Mucosa of descending colon (tissue), 3 donors: ENCODE data around the gene NPAS2. TPM values are rescaled to one million over a fixed set of nuclear protein-coding genes. Genes with fewer than 3 reads are reported as not detected.
A peak's percentile ranks its signal among the peaks of the same experiment; 100 is the strongest.

Experiments used
- ATAC-seq: fragments of 200-7000 bp; cut with Tn5 transposase; one replicate; pipeline ENCODE4 v1.9.1; 2020; ENCODE audit warnings: mild to moderate bottlenecking, moderate library complexity
- DNase-seq, 3 donors: peaks; one replicate each; pipeline ENCODE4 v3.0.0-alpha.2; 2020
- H3K36me3 ChIP-seq: fragments of 200-600 bp; one replicate; pipeline ENCODE4 v1.8.0; 2021; ENCODE audit warnings: low read depth, mild to moderate bottlenecking
- H3K4me1 ChIP-seq: fragments of 200-600 bp; one replicate; pipeline ENCODE4 v1.8.0; 2021; ENCODE audit warnings: low read depth, mild to moderate bottlenecking
- H3K4me3 ChIP-seq: fragments of 200-600 bp; one replicate; pipeline ENCODE4 v1.8.0; 2021; ENCODE audit warnings: mild to moderate bottlenecking
- H3K9me3 ChIP-seq: fragments of 200-600 bp; one replicate; pipeline ENCODE4 v1.8.0; 2021; ENCODE audit warnings: mild to moderate bottlenecking
- intact Hi-C, 2 donors: fragments of 100-400 bp; cut with DNase I in 1 of 2; cut with micrococcal nuclease in 1 of 2; formaldehyde crosslinking; loops; one replicate each; pipeline versions ENCODE4 v1.11.0 to v1.11.1; 2022; cut with DNase I, micrococcal nuclease
- long read RNA-seq, 2 donors: library from polyadenylated mRNA; unstranded; transcript quantifications; one replicate each; pipeline ENCODE4 v2.0.0, GENCODE V29; 2019 to 2021
- total RNA-seq, 3 donors: library from RNA; stranded (reverse); fragmentation: NEBNext Ultra II Directional in 2 of 3; extraction: Animal tissue kit (Norgen Biotek cat#: 25700) in 2 of 3; gene quantifications; one replicate each; pipeline versions ENCODE4 v1.2.1 to v1.2.4, GENCODE V29; 2021 to 2023
- TF ChIP-seq, protein P1 (sequence below): fragments of 200-600 bp; IDR thresholded peaks from one replicate; pipeline ENCODE4 v1.8.0; 2022; ENCODE audit warnings: antibody characterized with exemption, mild to moderate bottlenecking
- donor health status: DM: no; HTN: no; CAD: no; lungs with moderate emphysema.
- donor health status: DM: no; HTN: no; CAD: no.
- donor health status: DM: no; HTN: yes; CAD: no.

Gene NPAS2, protein sequence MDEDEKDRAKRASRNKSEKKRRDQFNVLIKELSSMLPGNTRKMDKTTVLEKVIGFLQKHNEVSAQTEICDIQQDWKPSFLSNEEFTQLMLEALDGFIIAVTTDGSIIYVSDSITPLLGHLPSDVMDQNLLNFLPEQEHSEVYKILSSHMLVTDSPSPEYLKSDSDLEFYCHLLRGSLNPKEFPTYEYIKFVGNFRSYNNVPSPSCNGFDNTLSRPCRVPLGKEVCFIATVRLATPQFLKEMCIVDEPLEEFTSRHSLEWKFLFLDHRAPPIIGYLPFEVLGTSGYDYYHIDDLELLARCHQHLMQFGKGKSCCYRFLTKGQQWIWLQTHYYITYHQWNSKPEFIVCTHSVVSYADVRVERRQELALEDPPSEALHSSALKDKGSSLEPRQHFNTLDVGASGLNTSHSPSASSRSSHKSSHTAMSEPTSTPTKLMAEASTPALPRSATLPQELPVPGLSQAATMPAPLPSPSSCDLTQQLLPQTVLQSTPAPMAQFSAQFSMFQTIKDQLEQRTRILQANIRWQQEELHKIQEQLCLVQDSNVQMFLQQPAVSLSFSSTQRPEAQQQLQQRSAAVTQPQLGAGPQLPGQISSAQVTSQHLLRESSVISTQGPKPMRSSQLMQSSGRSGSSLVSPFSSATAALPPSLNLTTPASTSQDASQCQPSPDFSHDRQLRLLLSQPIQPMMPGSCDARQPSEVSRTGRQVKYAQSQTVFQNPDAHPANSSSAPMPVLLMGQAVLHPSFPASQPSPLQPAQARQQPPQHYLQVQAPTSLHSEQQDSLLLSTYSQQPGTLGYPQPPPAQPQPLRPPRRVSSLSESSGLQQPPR
- 10 to 100 TPM; 42.5 to 53.1 (median 46.5) TPM for total RNA-seq
- long read RNA-seq, donor 1, full-length matches to known transcripts: 2 of 35 reads
- long read RNA-seq, donor 1, partial matches to known transcripts: 10 of 35 reads
- long read RNA-seq, donor 1, other reads (novel, unspliced or antisense): 23 of 35 reads
- long read RNA-seq, donor 2, partial matches to known transcripts: 1 of 5 reads
- long read RNA-seq, donor 2, other reads (novel, unspliced or antisense): 3 of 5 reads

DNA sequence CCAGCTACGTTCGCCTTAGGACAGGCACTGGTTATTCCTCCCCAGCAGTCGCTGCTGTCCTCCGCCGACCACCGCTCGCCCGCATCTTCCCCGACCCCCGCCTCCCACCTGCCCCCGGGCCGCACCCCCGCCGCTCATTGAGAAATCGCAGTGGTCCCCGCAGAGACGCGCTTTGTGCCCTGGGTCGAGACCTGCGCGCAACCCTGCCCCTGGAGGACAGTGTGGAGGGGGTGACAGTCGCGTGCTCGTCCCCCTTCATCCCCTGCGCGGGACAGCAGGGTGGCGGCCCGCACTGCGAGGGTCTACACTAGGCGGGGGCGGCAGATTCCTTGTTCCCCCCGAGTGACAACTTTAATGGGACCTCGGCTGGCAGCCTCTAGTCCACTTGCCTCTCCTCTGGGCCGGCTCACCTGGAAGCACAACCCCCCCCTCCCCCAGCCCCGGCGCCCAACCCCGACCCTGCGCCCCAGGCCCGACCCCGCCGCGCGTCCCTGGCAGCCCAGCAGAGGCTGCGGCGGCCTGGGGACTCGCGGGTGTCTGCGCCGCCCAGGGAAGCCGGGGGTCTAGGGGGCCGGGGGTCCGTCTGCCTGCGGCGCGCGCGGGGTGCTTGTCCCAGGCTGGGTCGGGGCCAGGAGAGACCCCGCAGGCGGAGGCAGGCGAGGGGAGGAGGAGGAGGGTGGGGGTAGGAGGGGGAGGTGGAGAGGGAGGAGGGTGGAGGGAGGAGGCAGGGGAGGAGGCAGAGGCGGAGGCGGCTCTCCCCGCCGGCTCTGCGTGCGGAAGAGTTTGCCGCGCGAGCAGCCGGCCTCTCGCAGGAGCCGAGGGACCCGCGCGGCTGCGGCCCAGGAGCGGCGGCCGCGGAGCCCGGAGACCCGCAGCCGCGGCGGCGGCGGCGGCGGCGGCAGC, at the start of gene NPAS2:
TSS of gene NPAS2 (plus strand) at position 770 of the 903 bp plus-strand sequence. CDS start 84,616 bp downstream, outside the sequence.
- Histone ChIP-seq H3K4me1 (peaks cover 8% of the 10 kb centered on the region), H3K36me3 (no peaks in the 10 kb centered on the region), H3K4me3 (peak within 1 kb of the TSS; percentile 68), H3K9me3 (no peaks in the 10 kb centered on the region)
- TF ChIP-seq, protein P1, sequence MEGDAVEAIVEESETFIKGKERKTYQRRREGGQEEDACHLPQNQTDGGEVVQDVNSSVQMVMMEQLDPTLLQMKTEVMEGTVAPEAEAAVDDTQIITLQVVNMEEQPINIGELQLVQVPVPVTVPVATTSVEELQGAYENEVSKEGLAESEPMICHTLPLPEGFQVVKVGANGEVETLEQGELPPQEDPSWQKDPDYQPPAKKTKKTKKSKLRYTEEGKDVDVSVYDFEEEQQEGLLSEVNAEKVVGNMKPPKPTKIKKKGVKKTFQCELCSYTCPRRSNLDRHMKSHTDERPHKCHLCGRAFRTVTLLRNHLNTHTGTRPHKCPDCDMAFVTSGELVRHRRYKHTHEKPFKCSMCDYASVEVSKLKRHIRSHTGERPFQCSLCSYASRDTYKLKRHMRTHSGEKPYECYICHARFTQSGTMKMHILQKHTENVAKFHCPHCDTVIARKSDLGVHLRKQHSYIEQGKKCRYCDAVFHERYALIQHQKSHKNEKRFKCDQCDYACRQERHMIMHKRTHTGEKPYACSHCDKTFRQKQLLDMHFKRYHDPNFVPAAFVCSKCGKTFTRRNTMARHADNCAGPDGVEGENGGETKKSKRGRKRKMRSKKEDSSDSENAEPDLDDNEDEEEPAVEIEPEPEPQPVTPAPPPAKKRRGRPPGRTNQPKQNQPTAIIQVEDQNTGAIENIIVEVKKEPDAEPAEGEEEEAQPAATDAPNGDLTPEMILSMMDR: no peak
- ATAC-seq: peak; percentile 77
- DNase-seq: peak; percentile 57 to 74 (median 69)
- intact Hi-C loops: no loop called here

DNA sequence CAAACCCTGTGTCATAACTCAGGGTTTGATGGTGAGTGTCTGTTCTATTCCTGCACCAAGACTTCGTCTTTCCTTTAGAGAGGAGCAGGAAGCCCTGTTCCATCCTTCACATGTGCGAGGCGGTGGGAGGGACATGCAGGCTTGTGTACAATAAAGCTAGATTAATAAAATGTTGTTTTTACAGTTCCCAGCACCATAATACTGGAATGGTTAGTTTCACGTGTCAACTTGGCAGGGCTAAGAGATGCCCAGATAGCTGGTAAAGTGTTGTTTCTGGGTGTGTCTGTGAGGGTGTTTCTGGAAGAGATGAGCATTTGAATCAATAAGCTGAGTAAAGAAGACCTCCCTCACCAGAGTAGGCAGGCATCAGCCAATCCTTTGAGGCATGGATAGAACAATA, 48.8 kb upstream of the NPAS2 start:
- H3K4me1 ChIP-seq: peaks cover 5% of the 10 kb centered on the region
- H3K9me3 ChIP-seq: no peaks in the 10 kb centered on the region
- intact Hi-C loops: no loop called here
- ATAC-seq: no peak
- TF ChIP-seq, protein P1: no peak
- no peak overlapping the region for H3K4me3 ChIP-seq
- H3K36me3 ChIP-seq: no peaks in the 10 kb centered on the region
- DNase-seq: no peak

DNA sequence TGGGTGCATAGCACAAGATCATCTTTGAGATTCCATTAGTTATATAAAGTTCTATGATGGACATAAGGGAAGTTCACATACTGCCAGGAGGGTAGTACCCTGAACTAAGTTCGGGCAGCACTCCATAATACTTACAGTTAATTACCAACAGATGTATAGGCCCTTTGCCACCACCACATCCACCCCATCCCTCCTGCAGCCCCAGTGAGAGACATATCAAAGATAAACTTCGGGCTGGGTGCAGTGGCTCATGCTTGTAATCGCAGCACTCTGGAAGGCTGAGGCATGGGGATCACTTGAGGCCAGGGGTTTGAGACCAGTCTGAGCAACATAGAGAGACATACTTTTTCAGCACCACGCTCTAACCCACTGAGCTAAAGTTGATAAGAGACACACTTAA, 46.4 kb upstream of the NPAS2 start:
- intact Hi-C loops: no loop called here
- Histone ChIP-seq H3K4me1 (no peaks in the 10 kb centered on the region), H3K9me3 (no peaks in the 10 kb centered on the region), H3K4me3 (no peak overlapping the region), H3K36me3 (no peaks in the 10 kb centered on the region)
- DNase-seq (no peak), ATAC-seq (no peak)
- TF ChIP-seq, protein P1: no peak

DNA sequence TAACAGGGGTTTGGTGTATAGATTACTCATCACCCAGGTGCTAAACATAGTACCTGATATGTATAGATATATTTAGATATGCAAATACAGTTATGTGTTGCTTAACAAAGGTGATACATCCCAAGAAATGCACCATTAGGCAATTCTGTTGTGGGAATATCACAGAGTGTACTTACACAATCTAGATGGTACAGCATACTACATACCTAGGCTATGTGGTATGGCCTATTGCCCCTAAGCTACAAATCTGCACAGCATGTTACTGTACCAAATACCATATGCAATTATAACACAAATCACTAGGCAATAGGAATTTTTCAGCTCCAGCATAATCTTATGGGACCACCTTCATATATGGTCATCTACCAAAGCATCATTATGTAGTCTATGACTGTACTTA, 43.5 kb upstream of the NPAS2 start:
- DNase-seq: no peak
- TF ChIP-seq, protein P1: no peak
- H3K36me3 ChIP-seq: no peaks in the 10 kb centered on the region

More for the DNA sequence above, 43.5 kb upstream of the NPAS2 start:
- ATAC-seq: no peak
- intact Hi-C loops: no loop called here
- Histone ChIP-seq H3K4me3 (no peak overlapping the region), H3K4me1 (no peaks in the 10 kb centered on the region), H3K9me3 (no peaks in the 10 kb centered on the region)
